HepG2 (cell line): ENCODE measurements around the gene GNA15. TPM values are rescaled to one million over a fixed set of nuclear protein-coding genes. Genes with fewer than 3 reads are reported as not detected.

Experiments
- ATAC-seq: fragments of 200-7000 bp; cut with Tn5 transposase; 3 replicates; pipeline ENCODE4 v1.9.1; 2020; ENCODE audit warnings: mild to moderate bottlenecking, moderate library complexity
- BruUV-seq: library from RNA; stranded (reverse); fragments of 400-500 nt; replicated peaks from 2 replicates; lab custom pipeline; 2021; lab: Mats Ljungman, UMichigan
- CTCF ChIA-PET: fragments of 300-600 bp; formaldehyde crosslinking; extraction: SDS; loops from one replicate; lab custom pipeline; 2021; ENCODE audit warnings: low total read pairs, inconsistent platforms, low intra/inter-chr PET ratio; lab: Yijun Ruan, JAX
- POLR2A ChIA-PET: fragments of 350-600 bp; sonication (Branson Sonifier 250); formaldehyde crosslinking; loops from one replicate; lab custom pipeline; 2020; ENCODE audit warnings: antibody characterized with exemption, inconsistent platforms; lab: Yijun Ruan, JAX
- DNase-seq: peaks from one replicate; pipeline ENCODE4 v3.0.0-alpha.2; 2015; ENCODE audit warnings: low spot score
- FAIRE-seq: peaks from 3 replicates; lab custom pipeline; 2011; peaks lifted over from hg19 to GRCh38; lab: Jason Lieb, UNC
- H2AFZ ChIP-seq: one replicate; pipeline ENCODE4 v1.6.1; 2011; ENCODE audit warnings: low read length, inconsistent platforms
- H3K27ac ChIP-seq: fragments of 300-600 bp; 3 replicates; pipeline ENCODE4 v1.8.0; 2011; ENCODE audit warnings: mixed run types, mild to moderate bottlenecking, mixed read lengths, low read length, inconsistent platforms; ENCODE audit not compliant: insufficient read depth; ENCODE audit errors: extremely low read length
- H3K27me3 ChIP-seq, 2 experiments: fragments of 200-600 bp in 1 of 2; 2 replicates in 1 of 2; 3 replicates in 1 of 2; pipeline versions ENCODE4 v1.6.0 to v1.8.0; 2011; ENCODE audit warnings: low read length in 2 of 2, mild to moderate bottlenecking in 2 of 2, moderate library complexity in 2 of 2, inconsistent platforms in 1 of 2; ENCODE audit not compliant: insufficient read depth in 2 of 2, control insufficient read depth in 1 of 2
- H3K36me3 ChIP-seq, 2 experiments: fragments of 200-600 bp in 1 of 2; replicated peaks in 1 of 2; 2 replicates in 1 of 2; 3 replicates in 1 of 2; pipeline versions ENCODE4 v1.5.1 to v1.8.0; 2011; ENCODE audit warnings: low read length in 2 of 2, inconsistent platforms in 1 of 2; ENCODE audit not compliant: insufficient read depth in 2 of 2, control insufficient read depth in 1 of 2
- H3K4me1 ChIP-seq: 2 replicates; pipeline ENCODE4 v1.5.1; 2012; ENCODE audit warnings: low read length, inconsistent platforms; ENCODE audit not compliant: insufficient read depth
- H3K4me2 ChIP-seq: 2 replicates; pipeline ENCODE4 v1.6.0; 2011; ENCODE audit warnings: low read depth, low read length, inconsistent platforms
- H3K4me3 ChIP-seq, 3 experiments: fragments of 200-600 bp in 1 of 3; sonication (generic), shearing (Covaris generic) in 1 of 3; replicated peaks in 1 of 3; 2 replicates each; pipeline ENCODE4 v1.5.1; 2011 to 2016; ENCODE audit warnings: low read length in 3 of 3, inconsistent platforms in 2 of 3, low read depth in 2 of 3, mild to moderate bottlenecking in 2 of 3, control low read depth in 1 of 3, mixed read lengths in 1 of 3; ENCODE audit not compliant: insufficient read depth in 1 of 3
- H3K79me2 ChIP-seq: one replicate; pipeline ENCODE4 v1.6.1; 2011; ENCODE audit warnings: low read length, inconsistent platforms; ENCODE audit not compliant: insufficient read depth
- H3K9ac ChIP-seq: 2 replicates; pipeline ENCODE4 v1.6.0; 2011; ENCODE audit warnings: mild to moderate bottlenecking, low read depth, low read length, inconsistent platforms; ENCODE audit not compliant: insufficient read depth
- H3K9me3 ChIP-seq: 2 replicates; pipeline ENCODE4 v1.5.1; 2012; ENCODE audit warnings: mild to moderate bottlenecking, low read length
- H4K20me1 ChIP-seq: 2 replicates; pipeline ENCODE4 v1.6.0; 2011; ENCODE audit warnings: inconsistent platforms, mild to moderate bottlenecking, low read length, moderate library complexity; ENCODE audit not compliant: insufficient read depth
- AGO2 ChIP-seq: fragments of 200-400 bp; formaldehyde crosslinking; optimal IDR thresholded peaks from 2 replicates; pipeline ENCODE3; 2017; ENCODE audit warnings: mild to moderate bottlenecking, low read depth, low read length, moderate library complexity
- ATF1 ChIP-seq: IDR thresholded peaks from 2 replicates; pipeline ENCODE4 v1.6.1; 2016; ENCODE audit warnings: mild to moderate bottlenecking, control low read depth
- DRAP1 ChIP-seq: IDR thresholded peaks from 2 replicates; pipeline ENCODE4 v1.6.1; 2016; ENCODE audit warnings: missing genetic modification reagents, missing compliant biosample characterization
- FOXO1 ChIP-seq: sonication (generic); formaldehyde crosslinking; IDR thresholded peaks from 2 replicates; pipeline ENCODE4 v1.4.0; 2020; ENCODE audit warnings: missing genetic modification reagents
- GPN1 ChIP-seq: sonication (generic); formaldehyde crosslinking; IDR thresholded peaks from 2 replicates; pipeline ENCODE4 v1.5.1; 2020; ENCODE audit warnings: missing genetic modification reagents, borderline replicate concordance
- HMG20A ChIP-seq: IDR thresholded peaks from 2 replicates; pipeline ENCODE4 v1.6.1; 2016; ENCODE audit warnings: borderline replicate concordance
- POLR2AphosphoS5 ChIP-seq: IDR thresholded peaks from 2 replicates; pipeline ENCODE4 v1.6.1; 2012; ENCODE audit warnings: low read depth, low read length
- RBFOX2 ChIP-seq: fragments of 200-400 bp; formaldehyde crosslinking; IDR thresholded peaks from 2 replicates; pipeline ENCODE4 v1.6.1; 2017; ENCODE audit warnings: low read depth, mild to moderate bottlenecking, low read length
- UBTF ChIP-seq: sonication (generic); formaldehyde crosslinking; IDR thresholded peaks from 2 replicates; pipeline ENCODE4 v1.4.0; 2020; ENCODE audit warnings: mild to moderate bottlenecking, missing genetic modification reagents
- ZFP1 ChIP-seq: IDR thresholded peaks from 2 replicates; pipeline ENCODE4 v1.6.1; 2016
- WGBS: methylation state at CpG from one replicate; pipeline ENCODE4 v1.1.6; 2017; ENCODE audit warnings: low lambda C conversion rate; 5-methylcytosine and 5-hydroxymethylcytosine counted together
- in situ Hi-C: cut with HindIII; loops from 2 replicates; pipeline ENCODE4 v1.10.0; 2017; ENCODE audit warnings: low pct_unique_long_range_greater_than_20kb; ENCODE audit not compliant: extremely low pct_ligation_motif_present
- intact Hi-C: fragments of 100-400 bp; cut with micrococcal nuclease; formaldehyde crosslinking; loops from one replicate; pipeline ENCODE4 v1.10.0; 2022; ENCODE audit not compliant: unreplicated experiment
- polyA plus RNA-seq, 8 experiments: library from polyadenylated mRNA; depleted of rRNA in 3 of 8; stranded (reverse) in 7 of 8; unstranded in 1 of 8; fragments of >200 nt; fragmentation: Illumina TruSeq in 4 of 8; extraction: Trizol in 4 of 8; gene quantifications; 2 replicates each; pipeline versions ENCODE4 v1.2.1 to v1.2.3, GENCODE V29; 2011 to 2016; ENCODE audit warnings: low read depth in 4 of 8, missing spikeins in 1 of 8, mixed read lengths in 1 of 8; ENCODE audit not compliant: insufficient read depth in 1 of 8
- total RNA-seq, 5 experiments: library from RNA; depleted of rRNA; stranded (reverse); fragments of >200 nt; fragmentation: Illumina TruSeq; extraction: Trizol; gene quantifications; 2 replicates each; pipeline ENCODE4 v1.2.3, GENCODE V29; 2016; ENCODE audit warnings: low read depth in 1 of 5
- TF ChIP-seq, protein P1 (sequence below): sonication (generic); formaldehyde crosslinking; IDR thresholded peaks from 2 replicates; pipeline ENCODE4 v1.5.0; 2020; ENCODE audit warnings: mild to moderate bottlenecking, low read depth, missing genetic modification reagents, borderline replicate concordance

GNA15 gene
- total and polyA plus RNA-seq, 2 of the 13 experiments (the other 11 are each of a cell fraction or from before 2014, with no cell fraction given): not detected

GRCh38 chr19:3192684-3193083, 56.9 kb downstream of the GNA15 start (continued):
- TF ChIP-seq, protein P1, sequence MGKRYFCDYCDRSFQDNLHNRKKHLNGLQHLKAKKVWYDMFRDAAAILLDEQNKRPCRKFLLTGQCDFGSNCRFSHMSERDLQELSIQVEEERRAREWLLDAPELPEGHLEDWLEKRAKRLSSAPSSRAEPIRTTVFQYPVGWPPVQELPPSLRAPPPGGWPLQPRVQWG (CRISPR knock-in tag): no peak
- TF ChIP-seq GPN1 (CRISPR knock-in tag) (no peak), ATF1 (CRISPR knock-in tag) (no peak), FOXO1 (CRISPR knock-in tag) (no peak), POLR2AphosphoS5 (no peak), ZFP1 (CRISPR knock-in tag) (no peak)
- TF ChIP-seq, all 625 proteins: peak for 0

DNA sequence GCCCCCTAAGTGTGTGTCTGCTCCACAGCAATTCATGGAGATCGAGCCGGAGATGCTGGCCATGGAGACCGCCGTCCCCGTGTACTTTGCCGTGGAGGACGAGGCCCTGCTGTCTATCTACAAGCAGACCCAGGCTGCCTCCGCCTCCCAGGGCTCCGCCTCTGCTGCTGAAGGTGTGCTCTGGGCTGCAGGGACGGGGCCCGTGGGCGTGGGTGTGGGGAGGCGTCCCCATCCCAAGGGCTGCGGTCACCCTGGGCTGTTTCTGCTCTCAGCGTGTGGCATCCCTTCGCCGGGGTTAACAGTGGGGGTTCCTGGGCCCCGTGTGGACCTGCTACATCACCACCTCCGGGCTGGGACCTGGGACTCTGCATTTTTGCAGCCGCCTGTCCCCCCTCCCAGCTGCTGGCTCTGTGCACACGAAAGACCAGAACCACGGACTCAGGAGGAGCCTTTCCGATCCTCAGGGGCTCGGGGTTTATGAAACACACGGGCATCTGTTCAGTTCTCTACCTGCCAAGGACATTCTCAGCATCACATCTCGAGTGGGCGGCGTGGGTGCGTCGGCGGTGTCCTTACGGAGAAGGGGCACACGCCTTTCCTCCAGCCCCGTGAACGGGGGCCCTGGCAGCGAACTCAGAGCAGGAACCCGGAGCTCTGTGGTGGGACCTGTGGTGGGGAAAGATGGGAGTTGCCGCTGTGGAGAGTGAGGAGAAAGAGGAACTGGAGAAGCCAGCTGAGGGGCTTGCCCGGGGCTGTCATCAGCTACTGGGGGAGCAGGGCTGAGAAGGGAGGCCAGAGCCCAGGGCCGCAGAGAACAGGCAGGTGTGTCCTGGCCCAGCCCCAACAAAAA, 57.6 kb downstream of the GNA15 start:
- FAIRE-seq (no peak), ATAC-seq (no peak), DNase-seq (no peak)
- POLR2A ChIA-PET: no interaction called here
- no peak overlapping the region for H3K27ac ChIP-seq
- peaks cover 5% of the 10 kb centered on the region; the same call in 1 of the 2 replicates for H3K4me1 ChIP-seq
- H2AFZ ChIP-seq: no peak overlapping the region
- intact Hi-C loops (no loop called here), in situ Hi-C loops (no loop called here)
- H3K9me3 ChIP-seq: no peaks in the 10 kb centered on the region
- 96% methylated on average over 21 of the region's 40 CpGs for WGBS
- no peaks in the 10 kb centered on the region for H4K20me1 ChIP-seq
- no TSS peak for BruUV-seq
- no peak overlapping the region for H3K4me3 ChIP-seq
- peaks cover 20% of the 10 kb centered on the region for H3K79me2 ChIP-seq
- TF ChIP-seq UBTF (CRISPR knock-in tag): no peak
- no peak for TF ChIP-seq HMG20A (CRISPR knock-in tag)
- TF ChIP-seq RBFOX2: 0 out of 2 replicates have a peak, but pooled peaks have one; percentile 43
- TF ChIP-seq DRAP1 (CRISPR knock-in tag): no peak
- TF ChIP-seq AGO2: peak; percentile 38
- no peaks in the 10 kb centered on the region for H3K27me3 ChIP-seq
- H3K4me2 ChIP-seq: no peak overlapping the region
- CTCF ChIA-PET: no interaction called here
- H3K9ac ChIP-seq: no peak overlapping the region
- peaks cover 5 to 15% of the 10 kb centered on the region in 2 experiments; a peak in 3 of 5 replicates for H3K36me3 ChIP-seq
